HG03103 (cell line): ENCODE measurements around the gene PXYLP1.
"Not testable (repeated sequence)": the region's sequence is repeated elsewhere in the genome, so short reads cannot be mapped to it uniquely, and the experiment has no call there.

ENCODE experiments used
- ATAC-seq: cut with Tn5 transposase; IDR thresholded peaks from one replicate; pipeline ENCODE4 v1.9.1; 2021; ENCODE audit warnings: low read depth; ENCODE audit not compliant: unreplicated experiment

PXYLP1 gene, protein sequence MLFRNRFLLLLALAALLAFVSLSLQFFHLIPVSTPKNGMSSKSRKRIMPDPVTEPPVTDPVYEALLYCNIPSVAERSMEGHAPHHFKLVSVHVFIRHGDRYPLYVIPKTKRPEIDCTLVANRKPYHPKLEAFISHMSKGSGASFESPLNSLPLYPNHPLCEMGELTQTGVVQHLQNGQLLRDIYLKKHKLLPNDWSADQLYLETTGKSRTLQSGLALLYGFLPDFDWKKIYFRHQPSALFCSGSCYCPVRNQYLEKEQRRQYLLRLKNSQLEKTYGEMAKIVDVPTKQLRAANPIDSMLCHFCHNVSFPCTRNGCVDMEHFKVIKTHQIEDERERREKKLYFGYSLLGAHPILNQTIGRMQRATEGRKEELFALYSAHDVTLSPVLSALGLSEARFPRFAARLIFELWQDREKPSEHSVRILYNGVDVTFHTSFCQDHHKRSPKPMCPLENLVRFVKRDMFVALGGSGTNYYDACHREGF

DNA sequence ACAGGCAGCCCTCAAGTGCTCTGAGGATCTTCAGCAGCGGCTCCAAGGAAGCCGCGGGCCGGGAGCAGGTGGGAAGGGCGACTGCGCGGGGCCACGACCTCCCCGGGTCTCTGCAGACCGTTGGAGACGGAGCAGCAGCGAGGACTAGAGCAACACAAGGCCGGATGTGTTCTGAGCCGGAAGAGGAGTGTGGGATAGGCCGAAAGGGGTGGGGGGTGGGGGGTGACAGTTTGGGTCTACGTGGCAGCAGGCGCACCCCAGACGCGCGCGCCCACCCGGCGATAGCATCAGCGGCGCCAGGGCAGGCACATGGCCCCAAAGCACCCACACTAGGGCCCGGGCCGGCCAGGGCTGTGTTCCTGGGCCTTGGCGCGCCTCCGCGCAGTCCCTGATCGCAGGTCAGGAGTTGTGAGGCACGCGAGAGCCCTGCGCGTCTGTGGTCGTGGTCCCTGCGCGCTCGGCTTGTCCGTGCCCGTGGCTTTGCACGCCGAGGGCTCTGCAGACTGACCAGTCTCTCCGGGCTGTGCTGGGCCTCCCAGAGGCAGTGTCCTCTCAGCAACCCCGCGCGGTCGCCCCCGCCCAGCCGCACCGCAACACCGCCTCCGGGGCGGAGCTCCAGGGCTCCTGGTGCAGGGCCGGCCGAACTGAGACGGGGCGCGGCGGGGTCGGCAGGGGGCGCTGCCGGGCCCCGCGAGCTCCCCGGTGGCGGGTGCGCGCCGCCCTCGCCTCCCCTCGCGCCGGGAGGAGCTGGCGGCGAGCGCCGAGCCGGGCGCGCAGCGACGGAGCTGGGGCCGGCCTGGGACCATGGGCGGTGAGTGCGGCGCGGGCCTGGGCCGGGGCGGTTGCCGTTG lies at the start of gene PXYLP1:
PXYLP1 (plus strand) TSS at position 725 of the 851 bp plus-strand sequence. CDS start 28,351 bp downstream, outside the sequence.
- ATAC-seq, result peak; percentile 92

DNA sequence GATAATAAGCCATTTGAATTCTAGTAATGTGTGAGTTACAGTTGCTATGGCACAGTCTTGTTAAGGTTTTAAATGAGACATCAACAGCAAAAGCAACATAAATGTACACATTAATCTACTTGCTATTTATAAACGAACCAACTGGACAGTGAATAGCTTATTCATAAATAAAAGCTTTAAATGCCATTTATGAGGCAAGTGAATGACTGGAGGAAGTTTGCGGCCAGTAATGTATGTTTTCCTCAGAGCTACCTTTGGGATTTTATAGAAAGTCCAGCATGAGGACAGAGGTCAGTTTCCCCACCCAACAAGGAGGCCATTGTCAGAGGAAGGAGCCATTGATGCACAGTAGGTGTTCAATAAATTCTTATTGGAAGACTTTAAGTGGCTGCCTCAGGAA lies 48.0 kb upstream of the PXYLP1 start:
- no peak for ATAC-seq

DNA sequence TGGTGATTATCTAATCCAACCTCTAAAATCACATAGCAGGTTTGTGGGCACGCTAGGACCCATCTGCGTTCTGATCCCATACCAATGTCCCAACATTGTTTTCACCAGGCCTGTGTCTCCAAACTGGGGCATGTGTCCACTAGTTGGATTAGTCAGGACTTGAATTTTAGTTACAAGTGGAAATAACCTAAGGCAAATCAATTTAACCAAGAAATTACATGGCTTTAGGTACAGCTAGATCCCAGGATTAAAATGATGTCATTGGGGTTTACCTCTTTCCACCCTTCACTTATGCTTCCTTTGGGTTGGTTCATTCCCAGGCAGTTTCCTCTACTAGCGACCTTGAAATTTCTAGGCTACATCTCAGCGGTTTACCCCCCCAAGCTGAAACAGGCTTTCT lies 47.2 kb upstream of the PXYLP1 start:
- ATAC-seq, result no peak

DNA sequence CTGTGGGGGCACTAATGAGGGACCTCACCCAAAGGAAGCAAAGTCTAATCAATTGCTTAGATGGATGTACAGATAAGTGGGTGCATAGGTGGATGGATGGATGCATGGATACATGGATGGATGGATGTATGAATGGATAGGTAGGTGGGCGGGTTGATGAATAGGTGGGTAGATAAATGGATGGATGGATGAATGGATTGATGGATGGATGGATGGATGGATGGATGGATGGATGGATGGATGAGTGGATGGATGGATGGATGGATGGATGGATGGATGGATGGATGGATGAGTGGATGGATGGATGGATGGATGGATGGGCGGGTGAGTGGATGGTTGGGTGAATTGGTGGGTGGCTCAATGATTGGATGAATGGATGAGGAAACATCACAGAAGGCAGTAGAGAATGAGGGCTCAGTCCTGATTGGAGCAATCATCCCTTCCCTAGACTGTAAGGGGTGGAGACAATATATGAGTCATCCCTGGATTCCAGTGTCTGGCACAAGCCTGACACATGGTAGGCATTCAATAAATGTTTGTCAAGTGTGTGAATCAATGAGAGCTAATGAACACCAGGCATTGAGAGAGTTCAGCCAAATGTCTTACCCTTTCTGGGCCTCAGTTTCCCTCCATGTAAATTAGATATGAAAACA lies 40.4 kb upstream of the PXYLP1 start:
- ATAC-seq, result no peak

DNA sequence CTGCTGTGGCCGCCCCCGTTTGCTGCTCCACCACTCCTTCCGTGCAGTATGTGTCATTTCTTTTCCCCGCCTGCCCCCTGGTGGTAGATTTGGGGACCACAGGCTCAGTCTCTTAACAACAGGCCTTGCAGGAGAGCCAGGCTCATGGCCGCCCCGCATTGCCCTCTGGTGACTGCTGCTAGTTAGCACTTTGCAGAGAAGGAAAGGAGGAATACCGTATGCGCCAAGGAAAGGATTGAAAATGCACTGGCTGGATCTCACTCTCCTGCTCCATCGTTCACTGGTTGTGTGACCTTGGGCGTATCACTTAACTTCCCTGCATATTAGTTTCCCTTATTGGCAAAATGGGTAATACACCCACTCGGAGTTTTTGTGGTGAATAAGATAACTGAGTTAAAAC lies 39.3 kb upstream of the PXYLP1 start:
- ATAC-seq, result peak; percentile 100

DNA sequence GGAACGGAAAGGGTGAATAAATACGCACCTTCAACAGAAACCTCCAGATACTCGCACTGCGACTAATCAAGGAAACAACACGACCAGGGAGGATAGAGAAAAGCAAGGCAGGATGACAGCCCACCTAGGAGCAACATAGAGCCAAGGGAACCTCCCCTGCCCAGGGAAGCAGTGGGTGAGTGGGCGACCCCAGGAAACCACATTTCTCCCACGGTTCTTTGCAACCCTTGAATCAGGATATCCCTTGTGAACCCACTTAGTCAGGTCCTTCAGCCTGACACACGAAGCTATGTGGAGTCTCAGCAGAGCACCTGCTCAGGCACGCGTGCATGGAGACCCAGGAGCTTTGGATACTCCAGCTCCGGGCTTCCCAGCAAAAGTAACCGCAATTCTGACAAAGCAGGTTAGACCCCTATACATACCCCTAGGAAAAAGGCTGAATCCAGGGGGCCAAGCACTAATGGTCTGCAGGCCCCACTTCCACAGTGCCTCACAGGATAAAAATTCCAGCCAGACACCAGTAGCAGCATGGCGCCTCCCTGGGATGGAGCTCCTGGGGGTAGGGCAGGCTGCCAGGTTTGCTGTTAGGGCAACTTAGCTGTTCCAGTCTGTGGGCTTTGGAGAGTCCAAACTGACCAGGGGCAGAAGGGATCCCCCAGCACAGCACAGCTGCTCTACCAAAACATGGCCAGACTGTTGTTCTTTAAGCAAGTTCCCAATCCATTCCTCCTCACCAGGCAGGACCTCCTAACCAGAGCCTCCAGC lies 38.4 kb upstream of the PXYLP1 start:
- no peak for ATAC-seq

DNA sequence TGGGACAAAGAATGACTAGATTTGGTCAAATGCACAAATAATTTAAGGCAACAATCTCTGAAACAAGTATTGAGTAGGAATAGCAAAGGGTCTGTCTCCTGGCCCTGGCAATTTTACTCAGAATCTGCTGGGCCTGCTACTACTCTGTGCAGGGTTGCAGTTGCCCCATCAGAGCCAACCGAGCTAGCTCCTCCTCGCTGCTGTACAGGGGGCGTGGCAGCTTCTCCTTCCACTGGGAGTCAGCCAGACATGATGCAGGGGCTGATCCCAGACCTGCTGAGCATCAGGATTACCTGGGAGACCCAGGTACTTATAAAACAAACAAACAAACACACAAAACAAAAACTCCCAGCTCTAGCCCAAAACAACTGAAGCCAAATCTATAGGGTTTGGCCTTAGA lies 30.5 kb upstream of the PXYLP1 start:
- ATAC-seq, result no peak

DNA sequence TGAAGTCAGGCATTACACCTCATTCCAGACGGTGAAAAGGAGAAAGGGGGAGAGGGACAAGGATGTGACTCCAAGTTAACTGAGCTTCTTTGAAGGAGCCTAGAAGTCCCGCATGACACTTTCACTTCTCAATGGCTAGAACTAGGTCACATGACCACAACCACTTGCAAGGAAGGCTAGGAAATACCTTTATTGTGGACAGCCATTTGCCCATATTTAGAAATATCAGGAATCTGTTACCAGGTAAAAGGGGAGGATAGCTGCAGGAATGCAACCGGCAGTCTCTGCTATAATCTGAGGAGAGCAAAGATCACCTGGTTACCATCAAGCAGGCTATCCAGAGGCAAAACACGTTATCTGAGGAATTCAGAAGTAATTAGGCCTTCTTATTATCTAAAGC lies 28.9 kb upstream of the PXYLP1 start:
- no peak for ATAC-seq

DNA sequence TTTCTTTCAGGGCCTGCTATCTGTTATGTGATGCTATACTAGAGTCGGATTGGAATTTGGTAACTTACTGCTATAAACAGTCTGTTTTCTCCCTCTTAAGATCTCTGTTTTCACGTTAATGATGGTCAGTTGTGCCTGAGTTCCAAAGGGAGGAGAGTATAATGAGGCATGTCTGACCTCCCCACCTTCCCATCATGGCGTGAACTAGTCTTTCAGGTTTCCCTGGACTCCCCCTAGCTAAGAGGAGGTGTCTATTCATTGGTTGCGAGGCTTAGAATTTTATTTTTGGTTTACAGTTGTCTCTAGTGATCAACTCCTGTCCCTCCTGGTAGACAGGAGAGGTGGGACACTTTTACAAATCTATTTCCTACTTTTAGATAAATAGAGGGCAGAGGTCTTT lies 27.8 kb upstream of the PXYLP1 start:
- no peak for ATAC-seq

DNA sequence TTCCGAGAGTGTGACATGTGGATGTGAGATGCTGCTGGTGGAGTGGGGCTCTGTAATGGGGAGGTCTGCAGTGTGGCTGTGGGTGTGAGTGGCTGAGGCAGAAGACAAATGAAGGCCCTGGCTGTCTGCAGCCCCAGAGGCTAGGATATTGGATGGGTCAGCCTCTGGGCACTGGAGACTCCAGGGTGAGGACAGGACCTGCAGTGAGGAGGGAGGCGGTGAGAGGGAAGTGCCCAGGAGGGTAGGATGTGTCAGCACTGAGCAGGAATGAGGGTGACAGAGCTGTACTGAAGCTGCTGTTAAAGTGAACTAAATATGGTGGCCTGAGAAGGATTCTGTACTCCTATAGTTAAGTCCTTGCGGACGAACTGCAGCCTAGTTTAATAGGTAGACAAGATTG lies 27.3 kb upstream of the PXYLP1 start:
- ATAC-seq, result no peak

DNA sequence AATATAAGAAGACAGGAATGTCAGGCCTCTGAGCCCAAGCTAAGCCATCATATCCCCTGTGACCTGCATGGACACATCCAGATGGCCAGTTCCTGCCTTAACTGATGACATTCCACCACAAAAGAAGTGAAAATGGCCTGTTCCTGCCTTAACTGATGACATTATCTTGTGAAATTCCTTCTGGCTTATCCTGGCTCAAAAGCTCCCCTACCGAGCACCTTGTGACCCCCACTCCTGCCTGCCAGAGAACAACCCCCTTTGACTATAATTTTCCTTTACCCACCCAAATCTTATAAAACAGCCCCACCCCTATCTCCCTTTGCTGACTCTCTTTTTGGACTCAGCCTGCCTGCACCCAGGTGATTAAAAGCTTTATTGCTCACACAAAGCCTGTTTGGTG lies 20.3 kb upstream of the PXYLP1 start:
- ATAC-seq, result not testable (repeated sequence)

DNA sequence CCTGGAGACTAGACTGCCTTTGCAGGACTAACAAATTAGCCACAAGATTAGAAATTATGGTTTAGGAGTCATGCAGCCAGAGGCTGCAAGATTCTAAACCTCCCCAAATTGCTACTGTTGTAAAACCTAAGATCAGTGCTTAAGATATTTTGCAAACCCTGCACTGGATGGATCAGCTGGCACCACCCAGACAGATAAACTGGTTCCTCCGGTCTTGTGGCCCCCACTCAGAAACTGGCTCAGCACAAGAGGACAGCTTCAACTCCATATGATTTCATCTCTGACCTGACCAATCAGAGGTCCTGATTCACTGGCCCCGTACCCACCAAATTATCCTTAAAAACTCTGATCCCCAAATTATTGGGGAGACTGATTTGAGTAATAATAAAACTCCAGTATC lies 19.5 kb upstream of the PXYLP1 start:
- ATAC-seq, result no peak

DNA sequence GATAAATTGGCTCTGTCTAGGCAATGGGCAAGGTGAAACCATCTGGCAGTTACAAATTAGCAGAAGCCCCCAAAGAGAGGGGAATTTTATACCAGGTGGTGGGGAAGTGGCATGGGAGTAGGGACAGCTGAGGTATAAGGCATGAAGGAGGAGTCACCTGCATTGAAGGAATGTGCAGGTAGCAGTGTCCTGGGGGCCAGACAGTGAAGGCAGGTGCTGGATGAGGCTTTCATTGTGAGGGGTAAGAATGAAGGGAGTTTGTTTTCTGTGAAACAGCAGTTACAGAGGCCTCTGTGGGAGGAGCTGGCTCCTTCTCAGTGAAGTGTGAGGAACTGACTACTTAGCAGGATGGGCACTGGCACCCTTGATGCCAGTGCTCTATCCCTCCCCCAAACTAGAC lies 19.1 kb upstream of the PXYLP1 start:
- no peak for ATAC-seq

DNA sequence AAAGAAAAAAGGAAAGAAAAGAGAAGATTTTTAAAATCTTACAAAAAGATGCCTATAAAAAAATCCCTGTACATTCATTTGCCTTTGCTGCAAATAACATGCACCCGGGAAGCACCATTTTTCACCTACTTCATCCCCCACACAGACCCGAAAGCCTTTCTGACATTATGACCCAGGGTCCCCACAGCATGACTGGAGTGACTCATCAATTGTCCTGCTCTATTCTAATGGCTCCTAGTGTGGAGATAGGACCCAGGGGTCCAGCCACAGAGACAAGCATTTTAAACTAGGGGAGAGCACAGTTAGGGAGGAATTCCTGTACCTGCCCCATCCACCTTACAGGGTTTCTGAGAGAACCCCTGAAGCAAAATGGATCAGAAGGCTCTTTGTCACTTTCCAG lies 14.7 kb upstream of the PXYLP1 start:
- no peak for ATAC-seq

DNA sequence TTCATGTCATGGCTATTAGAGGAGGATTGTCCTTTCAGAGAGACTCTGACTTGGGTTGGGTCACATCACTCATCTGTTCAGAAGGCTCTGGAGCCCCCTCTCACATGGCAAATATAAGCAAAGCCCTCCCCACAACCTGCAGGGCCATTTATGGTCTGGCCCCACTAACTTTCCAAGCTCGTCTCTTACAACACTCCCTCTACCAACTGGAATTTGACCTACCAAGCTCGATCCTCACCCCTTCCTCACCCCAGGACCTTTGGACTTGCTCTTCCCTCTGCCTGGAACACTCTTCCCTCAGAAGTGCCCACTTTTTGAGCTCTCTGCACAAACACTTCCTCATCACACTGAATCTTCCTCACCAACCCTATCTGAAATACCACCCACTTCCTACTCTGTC lies 14.2 kb upstream of the PXYLP1 start:
- no peak for ATAC-seq

DNA sequence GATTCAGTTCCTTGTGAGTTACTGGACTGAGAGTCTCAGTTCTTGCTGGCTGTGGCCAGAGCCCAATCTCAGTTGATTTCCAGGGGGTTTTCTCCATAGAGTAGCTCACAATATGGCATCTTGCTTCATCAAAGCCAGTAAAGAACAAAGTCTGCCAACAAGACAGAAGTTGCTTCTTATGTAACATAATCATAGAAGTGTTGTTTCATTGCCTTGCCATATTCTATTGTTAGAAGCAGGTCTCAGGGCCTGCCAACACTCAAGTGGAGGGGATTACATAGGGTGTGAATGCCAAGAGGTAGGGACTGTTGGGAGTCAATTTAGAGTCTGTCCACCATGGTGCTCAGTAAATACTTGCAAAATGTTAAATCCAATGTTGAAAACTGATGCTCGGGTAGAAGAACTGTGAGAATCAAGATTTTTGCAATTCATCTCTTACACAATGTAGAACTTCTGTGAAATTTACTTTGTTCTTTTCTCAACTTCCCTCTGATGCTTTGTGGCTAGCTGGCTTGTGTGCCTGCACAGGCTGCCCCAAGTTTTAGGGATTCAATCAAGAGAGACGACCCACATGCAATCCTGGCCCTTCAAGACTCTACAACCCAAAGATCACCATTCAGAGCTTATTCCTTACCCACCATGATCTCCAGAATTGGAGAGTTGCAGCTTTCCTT lies 13.3 kb upstream of the PXYLP1 start:
- no peak for ATAC-seq

DNA sequence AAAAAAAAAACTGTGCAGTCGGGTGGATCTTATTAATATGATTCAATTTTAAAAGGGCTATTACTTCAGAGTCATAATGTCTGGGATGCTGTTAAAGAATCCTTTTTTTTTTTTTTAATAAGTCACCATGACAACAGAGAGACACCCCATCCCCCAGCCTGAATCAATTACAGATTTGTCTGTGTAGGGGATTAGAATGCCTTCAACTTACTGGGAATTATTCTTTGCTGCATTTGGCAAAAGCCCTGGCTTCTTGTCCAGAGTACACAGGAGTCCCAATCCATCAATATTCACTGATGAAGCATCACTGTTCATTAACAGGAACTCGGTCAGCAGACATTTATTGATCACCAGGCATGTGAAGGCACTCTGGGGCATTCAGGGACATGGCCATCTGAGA lies 12.7 kb upstream of the PXYLP1 start:
- no peak for ATAC-seq

DNA sequence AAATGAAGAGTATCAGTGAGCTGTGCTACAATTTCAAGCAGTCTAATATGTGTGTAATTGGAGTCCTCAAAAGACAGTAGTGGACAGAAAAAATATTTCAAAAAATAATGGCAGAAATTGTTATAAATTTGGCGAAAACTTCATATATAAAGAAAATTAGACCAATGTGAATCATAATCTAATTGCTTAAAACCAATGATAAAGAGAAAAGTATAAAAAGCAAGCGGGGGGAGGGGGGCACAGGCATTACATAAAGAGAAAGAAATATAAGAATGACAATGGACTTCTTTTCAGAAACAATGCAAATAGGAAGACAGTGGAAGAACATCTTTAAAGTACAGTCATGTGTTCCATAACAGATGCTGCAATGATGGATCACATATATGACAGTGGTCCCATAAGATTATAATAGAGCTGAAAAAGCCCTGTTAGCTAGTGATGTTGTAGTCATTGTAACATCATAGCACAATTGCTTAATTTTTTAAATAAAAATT lies 7.9 kb upstream of the PXYLP1 start:
- ATAC-seq, result no peak

DNA sequence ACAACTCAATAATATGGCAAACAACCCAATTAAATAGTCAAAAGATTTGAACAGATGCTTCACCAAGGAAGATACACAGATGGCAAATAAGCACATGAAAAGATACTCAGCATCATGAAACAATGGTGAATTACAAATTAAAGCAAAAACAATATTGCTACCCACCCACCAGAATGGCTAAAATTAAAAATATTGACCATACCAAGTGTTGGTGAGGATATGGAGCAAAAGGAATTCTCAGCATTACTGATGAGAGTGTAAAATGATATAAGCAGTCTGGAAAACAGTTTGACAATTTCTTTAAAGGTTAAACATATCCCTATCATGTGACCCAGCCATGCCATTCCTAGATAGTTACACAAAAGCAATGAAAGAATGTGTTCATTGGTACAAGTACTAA lies 5.7 kb upstream of the PXYLP1 start:
- ATAC-seq, result no peak

DNA sequence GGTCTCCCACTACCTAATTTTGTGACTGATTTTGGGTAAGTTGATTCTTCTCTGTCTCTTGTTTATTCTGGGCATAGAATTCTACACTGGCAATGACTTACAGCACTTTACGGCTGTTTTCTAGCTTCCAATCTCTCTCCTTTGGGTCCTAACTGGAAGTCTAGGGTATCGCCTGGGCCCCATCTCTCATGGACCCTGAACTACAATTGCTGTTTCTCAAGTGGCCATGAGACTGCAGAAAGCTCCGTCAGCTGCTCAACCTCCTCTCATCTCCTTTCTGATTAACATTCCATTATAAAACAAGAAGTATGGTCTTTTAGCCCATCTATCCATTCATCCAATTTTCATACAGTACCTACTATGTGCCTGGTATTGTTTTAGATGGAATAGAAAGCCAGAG lies 4.4 kb upstream of the PXYLP1 start:
- no peak for ATAC-seq
